OCI-LY3 (cell line): ENCODE data around the gene FAR1.

ENCODE experiments used
- H2AFZ ChIP-seq: fragments of 200-600, 300-600 bp; shearing (Covaris generic); 2 replicates; pipeline ENCODE4 v1.6.0; 2014; ENCODE audit warnings: antibody characterized with exemption, low read depth, low read length
- H3K27ac ChIP-seq: fragments of 200-600, 300-600 bp; sonication (generic); 2 replicates; pipeline ENCODE4 v1.5.1; 2014; ENCODE audit warnings: mild to moderate bottlenecking, low read length, moderate library complexity, mixed read lengths
- H3K27me3 ChIP-seq: fragments of 200-600, 300-600 bp; sonication (generic); 2 replicates; pipeline ENCODE4 v1.6.1; 2014; ENCODE audit warnings: low read depth, low read length, mixed read lengths
- H3K36me3 ChIP-seq: fragments of 200-600, 300-600 bp; sonication (generic); replicated peaks from 2 replicates; pipeline ENCODE3; 2014; ENCODE audit warnings: low read depth, low read length, mixed read lengths
- H3K4me1 ChIP-seq: fragments of 300-600, 200-600 bp; sonication (generic); 2 replicates; pipeline ENCODE4 v1.6.1; 2014; ENCODE audit warnings: low read length, mixed read lengths
- H3K4me2 ChIP-seq: fragments of 200-600, 300-600 bp; sonication (generic); 2 replicates; pipeline ENCODE4 v1.6.1; 2014; ENCODE audit warnings: low read length, mixed read lengths
- H3K4me3 ChIP-seq: fragments of 300-600, 200-600 bp; sonication (generic); 2 replicates; pipeline ENCODE4 v1.5.1; 2014; ENCODE audit warnings: antibody characterized with exemption, mild to moderate bottlenecking, low read length, moderate library complexity
- H3K79me2 ChIP-seq: fragments of 300-600, 200-600 bp; shearing (Covaris generic); 2 replicates; pipeline ENCODE4 v1.6.1; 2014; ENCODE audit warnings: mild to moderate bottlenecking, low read length, mixed read lengths
- H3K9ac ChIP-seq: fragments of 300-600, 200-600 bp; shearing (Covaris generic); 2 replicates; pipeline ENCODE4 v1.6.0; 2014; ENCODE audit warnings: mild to moderate bottlenecking, low read length, moderate library complexity
- H3K9me3 ChIP-seq: fragments of 200-600, 300-600 bp; shearing (Covaris generic); 2 replicates; pipeline ENCODE4 v1.6.1; 2014; ENCODE audit warnings: low read length, mixed read lengths; ENCODE audit not compliant: insufficient read depth
- H4K20me1 ChIP-seq: fragments of 200-600, 300-600 bp; sonication (generic); 2 replicates; pipeline ENCODE4 v1.6.1; 2016; ENCODE audit warnings: low read length, mixed read lengths; ENCODE audit not compliant: insufficient read depth
- CTCF ChIP-seq: fragments of 200-600, 300-600 bp; sonication (generic); IDR thresholded peaks from 2 replicates; pipeline ENCODE4 v1.5.1; 2014; ENCODE audit warnings: antibody characterized with exemption, low read length, low read depth
- EZH2phosphoT487 ChIP-seq: fragments of 200-600 bp; shearing (Covaris generic); IDR thresholded peaks from 2 replicates; pipeline ENCODE4 v1.6.1; 2018; ENCODE audit warnings: antibody characterized with exemption, mixed run types, low read depth

The FAR1 gene

GRCh38 chr11:13680501-13681264, 12.2 kb downstream of the FAR1 start:
- TF ChIP-seq EZH2phosphoT487, result no peak
- no peak for TF ChIP-seq CTCF
- Histone ChIP-seq H3K79me2 (peaks cover 100% of the 10 kb centered on the region), H4K20me1 (peaks cover 87% of the 10 kb centered on the region), H3K4me2 (peak overlapping the region; percentile 48), H3K27ac (peak overlapping the region; percentile 72), H3K4me1 (peaks cover 21% of the 10 kb centered on the region), H3K4me3 (no peak overlapping the region), H2AFZ (no peak overlapping the region), H3K27me3 (no peaks in the 10 kb centered on the region), H3K36me3 (peaks cover 20% of the 10 kb centered on the region), H3K9me3 (no peaks in the 10 kb centered on the region), H3K9ac (no peak overlapping the region)

DNA sequence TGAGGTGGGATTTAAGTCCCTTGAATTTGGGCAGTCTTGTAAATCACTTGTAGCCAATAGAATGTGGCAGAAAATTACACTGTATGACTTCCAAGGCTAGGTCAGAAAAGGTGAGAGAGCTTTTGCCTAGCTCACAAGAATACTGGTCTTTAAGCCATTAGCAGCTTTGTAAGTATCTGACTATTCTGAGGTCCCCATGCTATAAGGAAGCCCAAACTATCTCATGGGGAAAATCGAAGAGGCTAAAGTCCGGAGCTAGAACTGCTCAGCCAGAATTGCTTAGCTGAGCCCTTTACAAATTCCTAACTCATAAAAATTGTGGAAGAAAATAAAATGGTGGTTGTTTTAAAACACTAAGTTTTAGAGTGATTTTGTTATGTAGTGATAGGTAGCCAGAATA, 13.0 kb downstream of the FAR1 start:
- H3K27ac ChIP-seq, result no peak overlapping the region
- H3K9ac ChIP-seq, result no peak overlapping the region
- no peaks in the 10 kb centered on the region for H3K9me3 ChIP-seq
- no peaks in the 10 kb centered on the region for H3K27me3 ChIP-seq
- H3K79me2 ChIP-seq, result peaks cover 100% of the 10 kb centered on the region
- H3K4me3 ChIP-seq, result no peak overlapping the region
- H3K4me2 ChIP-seq, result no peak overlapping the region
- H4K20me1 ChIP-seq, result peaks cover 90% of the 10 kb centered on the region
- H3K36me3 ChIP-seq, result peaks cover 23% of the 10 kb centered on the region
- no peak overlapping the region for H2AFZ ChIP-seq
- H3K4me1 ChIP-seq, result peaks cover 21% of the 10 kb centered on the region
- TF ChIP-seq EZH2phosphoT487 (no peak), CTCF (no peak)

DNA sequence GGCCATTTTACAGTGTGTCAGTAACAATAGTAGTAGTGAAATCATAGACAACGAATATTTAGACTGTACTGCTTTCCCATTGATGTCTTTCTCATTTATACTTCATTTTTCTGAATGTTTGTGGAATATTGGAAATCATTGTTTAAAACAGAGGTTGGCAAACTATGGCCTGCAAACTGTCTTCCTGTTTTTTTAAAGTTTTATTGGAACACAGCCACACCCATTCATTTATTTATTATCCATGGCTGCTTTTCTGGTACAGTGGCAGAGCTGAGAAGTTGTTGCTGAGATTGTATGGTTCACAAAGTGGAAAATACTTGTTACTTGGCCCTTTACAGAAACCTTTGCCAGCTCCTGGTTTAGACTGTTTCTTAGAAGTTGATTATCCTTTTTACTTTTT, 13.7 kb downstream of the FAR1 start:
- H3K79me2 ChIP-seq, result peaks cover 100% of the 10 kb centered on the region
- H4K20me1 ChIP-seq, result peaks cover 90% of the 10 kb centered on the region
- no peak for TF ChIP-seq CTCF
- no peak for TF ChIP-seq EZH2phosphoT487
- H3K9me3 ChIP-seq, result peaks cover 1% of the 10 kb centered on the region; the same call in 1 of the 2 replicates
- no peak overlapping the region for H3K4me3 ChIP-seq
- peaks cover 29% of the 10 kb centered on the region for H3K36me3 ChIP-seq
- no peak overlapping the region for H3K27ac ChIP-seq
- H3K4me1 ChIP-seq, result peaks cover 21% of the 10 kb centered on the region
- H3K9ac ChIP-seq, result no peak overlapping the region
- no peaks in the 10 kb centered on the region for H3K27me3 ChIP-seq
- no peak overlapping the region for H3K4me2 ChIP-seq
- H2AFZ ChIP-seq, result no peak overlapping the region

DNA sequence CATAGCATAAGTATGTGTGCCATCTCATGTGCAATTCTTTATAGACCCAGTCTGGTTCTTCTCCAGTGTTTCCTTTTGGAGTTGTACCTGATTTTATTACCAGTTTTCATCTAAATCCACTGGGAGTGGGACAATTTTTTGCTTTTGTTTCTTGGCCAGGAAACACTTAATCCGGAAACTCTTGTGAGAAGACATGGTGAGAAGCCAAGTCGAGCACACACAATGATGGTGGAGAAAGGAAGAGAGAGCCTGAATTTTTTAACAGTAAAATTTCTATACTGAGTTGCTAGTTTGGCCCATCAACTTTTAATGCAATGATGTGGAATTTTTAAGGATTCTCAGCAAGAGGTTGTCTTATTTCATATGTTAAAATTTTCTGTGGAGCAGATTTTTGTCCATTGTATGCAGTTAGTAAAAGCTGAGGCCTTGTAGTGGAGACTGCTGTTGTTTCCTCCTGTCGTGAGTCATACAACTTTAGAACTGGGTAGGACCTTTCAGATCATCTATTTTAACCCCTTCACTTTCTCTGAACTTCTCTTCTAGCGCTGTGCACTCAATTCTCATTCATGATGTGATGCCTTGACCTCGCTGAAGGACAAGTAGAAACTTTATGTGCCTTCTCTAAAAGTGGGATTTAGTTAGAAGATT, 17.1 kb downstream of the FAR1 start:
- TF ChIP-seq CTCF (no peak), EZH2phosphoT487 (no peak)
- Histone ChIP-seq H3K4me1 (peaks cover 6% of the 10 kb centered on the region), H3K4me3 (no peak overlapping the region), H3K27me3 (no peaks in the 10 kb centered on the region), H3K9ac (no peak overlapping the region), H3K36me3 (peaks cover 24% of the 10 kb centered on the region), H4K20me1 (peaks cover 81% of the 10 kb centered on the region), H3K9me3 (peaks cover 4% of the 10 kb centered on the region; the same call in 1 of the 2 replicates), H3K4me2 (no peak overlapping the region), H2AFZ (no peak overlapping the region), H3K27ac (no peak overlapping the region), H3K79me2 (peaks cover 98% of the 10 kb centered on the region)
